Measurements from ENCODE around the gene CTH. TPM values are rescaled to one million over a fixed set of nuclear protein-coding genes. Genes with fewer than 3 reads are reported as not detected.

Gene CTH
- polyA plus RNA-seq, 2 of the 4 experiments (the other 2 are of a cell fraction) = 3.7 to 6.8 TPM

- Histone ChIP-seq H3K4me3 (no peak overlapping the region), H3K4me1 (no peaks in the 10 kb centered on the region), H3K4me2 (no peak overlapping the region), H3K27ac (no peak overlapping the region), H3K9me3 (no peaks in the 10 kb centered on the region)
- no peak for DNase-seq (ENCODE audit: low read depth in 1 of 2, low spot score in 1 of 2)
- WGBS (ENCODE audit: missing lambda C conversion rate) = 61% methylated on average over 7 of the region's 7 CpGs
- ChIA-PET CTCF (no interaction called here), POLR2A (no interaction called here)
- ATAC-seq = no peak
- TF ChIP-seq NFE2L2 (conservative IDR thresholded peaks at IDR 0.05; ENCODE audit: low read length) = no peak
- no peak for TF ChIP-seq NPAS2 (CRISPR knock-in tag; IDR thresholded peaks at IDR 0.05; ENCODE audit: borderline replicate concordance)
- no peak for TF ChIP-seq HEYL (CRISPR knock-in tag; IDR thresholded peaks at IDR 0.05)
- TF ChIP-seq BCL3 (IDR thresholded peaks at IDR 0.05) = no peak
- TF ChIP-seq, protein P1, sequence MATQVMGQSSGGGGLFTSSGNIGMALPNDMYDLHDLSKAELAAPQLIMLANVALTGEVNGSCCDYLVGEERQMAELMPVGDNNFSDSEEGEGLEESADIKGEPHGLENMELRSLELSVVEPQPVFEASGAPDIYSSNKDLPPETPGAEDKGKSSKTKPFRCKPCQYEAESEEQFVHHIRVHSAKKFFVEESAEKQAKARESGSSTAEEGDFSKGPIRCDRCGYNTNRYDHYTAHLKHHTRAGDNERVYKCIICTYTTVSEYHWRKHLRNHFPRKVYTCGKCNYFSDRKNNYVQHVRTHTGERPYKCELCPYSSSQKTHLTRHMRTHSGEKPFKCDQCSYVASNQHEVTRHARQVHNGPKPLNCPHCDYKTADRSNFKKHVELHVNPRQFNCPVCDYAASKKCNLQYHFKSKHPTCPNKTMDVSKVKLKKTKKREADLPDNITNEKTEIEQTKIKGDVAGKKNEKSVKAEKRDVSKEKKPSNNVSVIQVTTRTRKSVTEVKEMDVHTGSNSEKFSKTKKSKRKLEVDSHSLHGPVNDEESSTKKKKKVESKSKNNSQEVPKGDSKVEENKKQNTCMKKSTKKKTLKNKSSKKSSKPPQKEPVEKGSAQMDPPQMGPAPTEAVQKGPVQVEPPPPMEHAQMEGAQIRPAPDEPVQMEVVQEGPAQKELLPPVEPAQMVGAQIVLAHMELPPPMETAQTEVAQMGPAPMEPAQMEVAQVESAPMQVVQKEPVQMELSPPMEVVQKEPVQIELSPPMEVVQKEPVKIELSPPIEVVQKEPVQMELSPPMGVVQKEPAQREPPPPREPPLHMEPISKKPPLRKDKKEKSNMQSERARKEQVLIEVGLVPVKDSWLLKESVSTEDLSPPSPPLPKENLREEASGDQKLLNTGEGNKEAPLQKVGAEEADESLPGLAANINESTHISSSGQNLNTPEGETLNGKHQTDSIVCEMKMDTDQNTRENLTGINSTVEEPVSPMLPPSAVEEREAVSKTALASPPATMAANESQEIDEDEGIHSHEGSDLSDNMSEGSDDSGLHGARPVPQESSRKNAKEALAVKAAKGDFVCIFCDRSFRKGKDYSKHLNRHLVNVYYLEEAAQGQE (IDR thresholded peaks at IDR 0.05) = no peak
- TF ChIP-seq RARB (CRISPR knock-in tag; IDR thresholded peaks at IDR 0.05) = no peak
- no peak for TF ChIP-seq FOSL2 (IDR thresholded peaks at IDR 0.05)
- no peak for TF ChIP-seq FOSL2 (CRISPR knock-in tag; IDR thresholded peaks at IDR 0.05)
- no peak for FAIRE-seq
Measured at GRCh38 chr1:70397013-70397412, 14.1 kb upstream of the CTH start.

DNA sequence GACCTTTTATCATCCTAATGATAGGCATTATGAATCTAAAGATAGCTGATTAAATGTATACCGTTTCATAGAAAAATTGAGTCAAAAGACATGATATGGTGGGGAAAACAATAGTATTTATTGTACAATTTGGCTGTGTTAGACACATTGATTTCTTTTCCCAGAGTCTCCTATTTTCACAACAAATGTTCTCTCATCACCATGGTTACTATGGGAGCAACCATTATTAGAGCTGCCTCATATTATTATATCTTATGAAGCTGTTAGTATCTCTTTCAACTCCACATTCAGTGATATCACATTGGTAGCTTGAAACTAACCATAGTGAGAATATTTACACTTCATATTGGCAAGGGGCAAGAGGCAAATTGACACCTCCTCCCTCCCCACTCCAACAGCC, 10.7 kb upstream of the CTH start:
- CTCF ChIA-PET = no interaction called here
- no peaks in the 10 kb centered on the region for H3K9me3 ChIP-seq
- H3K4me1 ChIP-seq = no peaks in the 10 kb centered on the region
- ATAC-seq (no peak), DNase-seq (ENCODE audit: low read depth in 1 of 2, low spot score in 1 of 2) (no peak), FAIRE-seq (no peak)
- H3K4me2 ChIP-seq = no peak overlapping the region
- TF ChIP-seq ZNF302 (CRISPR knock-in tag; IDR thresholded peaks at IDR 0.05) (no peak), POLR2AphosphoS2 (conservative IDR thresholded peaks at IDR 0.05; ENCODE audit: low read length) (no peak), EHMT2 (IDR thresholded peaks at IDR 0.05; ENCODE audit: low read depth) (no peak), RCOR1 (IDR thresholded peaks at IDR 0.05; ENCODE audit: low read depth, low read length) (no peak), TP53 (CRISPR knock-in tag; IDR thresholded peaks at IDR 0.05) (no peak), HOXA7 (CRISPR knock-in tag; IDR thresholded peaks at IDR 0.05) (no peak), NPAS2 (CRISPR knock-in tag; IDR thresholded peaks at IDR 0.05; ENCODE audit: borderline replicate concordance) (no peak), SMC3 (IDR thresholded peaks at IDR 0.05) (no peak), BCL3 (IDR thresholded peaks at IDR 0.05) (no peak), KDM1A (IDR thresholded peaks at IDR 0.05; ENCODE audit: low read depth) (no peak), FOXS1 (CRISPR knock-in tag; IDR thresholded peaks at IDR 0.05) (no peak), RFX5 (IDR thresholded peaks at IDR 0.05) (no peak), NR3C1 (IDR thresholded peaks at IDR 0.05) (no peak), HDAC2 (IDR thresholded peaks at IDR 0.05) (no peak), GATA3 (IDR thresholded peaks at IDR 0.05; ENCODE audit: borderline replicate concordance) (no peak)
- POLR2A ChIA-PET = no interaction called here
- WGBS (ENCODE audit: missing lambda C conversion rate) = 61% methylated on average over 1 of the region's 1 CpG
- no peak overlapping the region for H3K27ac ChIP-seq
- no peak overlapping the region for H3K4me3 ChIP-seq
